IMR-90 (cell line): Measurements from ENCODE around the gene ZSWIM5. TPM values are rescaled to one million over a fixed set of nuclear protein-coding genes. Genes with fewer than 3 reads are reported as not detected.

ENCODE experiments used
- ATAC-seq: fragments of 200-7000 bp; cut with Tn5 transposase; 2 replicates; pipeline ENCODE4 v1.9.1; 2020; ENCODE audit warnings: low read depth, mild to moderate bottlenecking, moderate library complexity
- BruUV-seq: library from RNA; stranded (reverse); fragments of 400-500 nt; replicated peaks from 2 replicates; lab custom pipeline; 2021; lab: Mats Ljungman, UMichigan
- CTCF ChIA-PET: fragments of 300-600 bp; formaldehyde crosslinking; extraction: SDS; loops from one replicate; lab custom pipeline; 2021; ENCODE audit warnings: antibody characterized with exemption; lab: Yijun Ruan, JAX
- POLR2A ChIA-PET: fragments of 300-600 bp; sonication (Branson Sonifier 250); formaldehyde crosslinking; loops from one replicate; lab custom pipeline; 2022; ENCODE audit warnings: antibody characterized with exemption; ENCODE audit not compliant: unreplicated experiment; lab: Charles Lee
- DNase-seq: peaks from one replicate; pipeline ENCODE4 v3.0.0; 2013
- H2AFZ ChIP-seq: replicated peaks from 2 replicates; pipeline ENCODE3; 2013; ENCODE audit warnings: low read length, mild to moderate bottlenecking; ENCODE audit not compliant: poor library complexity
- H2AK5ac ChIP-seq: 2 replicates; pipeline ENCODE4 v1.6.1; 2013; ENCODE audit warnings: low read depth, low read length, inconsistent platforms
- H2AK9ac ChIP-seq: replicated peaks from 2 replicates; pipeline ENCODE3; 2013; ENCODE audit warnings: mild to moderate bottlenecking, low read depth, low read length, moderate library complexity; ENCODE audit not compliant: poor library complexity
- H2BK120ac ChIP-seq: 2 replicates; pipeline ENCODE4 v1.6.1; 2013; ENCODE audit warnings: low read depth, low read length, inconsistent platforms
- H2BK15ac ChIP-seq: 3 replicates; pipeline ENCODE4 v1.6.1; 2013; ENCODE audit warnings: low read depth, low read length, inconsistent platforms
- H2BK20ac ChIP-seq: 2 replicates; pipeline ENCODE4 v1.6.1; 2013; ENCODE audit warnings: low read depth, mild to moderate bottlenecking, inconsistent platforms, low read length, moderate library complexity
- H2BK5ac ChIP-seq: 2 replicates; pipeline ENCODE4 v1.6.1; 2013; ENCODE audit warnings: mild to moderate bottlenecking, low read depth, low read length, inconsistent platforms; ENCODE audit not compliant: poor library complexity, severe bottlenecking
- H3K14ac ChIP-seq: replicated peaks from 2 replicates; pipeline ENCODE4 v1.6.1; 2013; ENCODE audit warnings: low read depth, low read length, inconsistent platforms
- H3K18ac ChIP-seq: 2 replicates; pipeline ENCODE4 v1.6.1; 2013; ENCODE audit warnings: low read depth, low read length, control low read depth
- H3K23ac ChIP-seq: 2 replicates; pipeline ENCODE4 v1.6.1; 2013; ENCODE audit warnings: low read depth, low read length, inconsistent platforms
- H3K27ac ChIP-seq: 2 replicates; pipeline ENCODE4 v1.5.1; 2013; ENCODE audit warnings: mild to moderate bottlenecking, control low read depth, low read length; ENCODE audit not compliant: insufficient read depth
- H3K27me3 ChIP-seq: 2 replicates; pipeline ENCODE4 v1.6.1; 2013; ENCODE audit warnings: low read length; ENCODE audit not compliant: control insufficient read depth, insufficient read depth
- H3K36me3 ChIP-seq: 2 replicates; pipeline ENCODE4 v1.6.1; 2013; ENCODE audit warnings: low read length, mixed read lengths; ENCODE audit not compliant: control insufficient read depth, insufficient read depth
- H3K4ac ChIP-seq: 2 replicates; pipeline ENCODE4 v1.6.1; 2013; ENCODE audit warnings: low read depth, low read length, inconsistent platforms
- H3K4me1 ChIP-seq: 2 replicates; pipeline ENCODE4 v1.6.1; 2013; ENCODE audit warnings: low read length, mixed read lengths; ENCODE audit not compliant: control insufficient read depth, insufficient read depth
- H3K4me2 ChIP-seq: 2 replicates; pipeline ENCODE4 v1.6.1; 2013; ENCODE audit warnings: low read depth, mild to moderate bottlenecking, control low read depth, low read length, moderate library complexity
- H3K4me3 ChIP-seq: 2 replicates; pipeline ENCODE4 v1.5.1; 2013; ENCODE audit warnings: low read depth, mild to moderate bottlenecking, control low read depth, low read length, moderate library complexity; ENCODE audit not compliant: insufficient read depth
- H3K56ac ChIP-seq: 2 replicates; pipeline ENCODE4 v1.6.1; 2013; ENCODE audit warnings: low read length, inconsistent platforms; ENCODE audit not compliant: insufficient read depth; ENCODE audit errors: extremely low read depth
- H3K79me1 ChIP-seq, 2 experiments: 2 replicates each; pipeline ENCODE4 v1.6.1; 2013; ENCODE audit warnings: low read length in 2 of 2, inconsistent platforms in 1 of 2, low read depth in 1 of 2
- H3K9ac ChIP-seq: 2 replicates; pipeline ENCODE4 v1.6.1; 2013; ENCODE audit warnings: low read depth, low read length, control low read depth
- H3K9me1 ChIP-seq: 2 replicates; pipeline ENCODE4 v1.6.1; 2013; ENCODE audit warnings: low read length, inconsistent platforms; ENCODE audit not compliant: insufficient read depth
- H3K9me3 ChIP-seq: 2 replicates; pipeline ENCODE4 v1.6.1; 2013; ENCODE audit warnings: low read length; ENCODE audit not compliant: control insufficient read depth, insufficient read depth
- H4K20me1 ChIP-seq: 2 replicates; pipeline ENCODE4 v1.6.1; 2013; ENCODE audit warnings: low read length, inconsistent platforms; ENCODE audit not compliant: insufficient read depth
- H4K5ac ChIP-seq: 2 replicates; pipeline ENCODE4 v1.6.1; 2013; ENCODE audit warnings: mild to moderate bottlenecking, low read depth, low read length, control low read depth
- H4K8ac ChIP-seq, 2 experiments: 2 replicates each; pipeline ENCODE4 v1.6.1; 2013; ENCODE audit warnings: low read depth in 2 of 2, low read length in 2 of 2, control low read depth in 1 of 2, inconsistent platforms in 1 of 2
- H4K91ac ChIP-seq: 2 replicates; pipeline ENCODE4 v1.6.1; 2013; ENCODE audit warnings: low read depth, low read length, inconsistent platforms; ENCODE audit not compliant: insufficient read depth
- BHLHE40 ChIP-seq: fragments of 150-350 bp; IDR thresholded peaks from 2 replicates; pipeline ENCODE4 v1.6.1; 2016; ENCODE audit warnings: mild to moderate bottlenecking, low read depth, low read length
- CEBPB ChIP-seq: IDR thresholded peaks from 2 replicates; pipeline ENCODE4 v1.6.1; 2012; ENCODE audit warnings: low read depth, low read length, improper control_type of control experiment
- FOS ChIP-seq: fragments of 150-350 bp; IDR thresholded peaks from 2 replicates; pipeline ENCODE4 v1.6.1; 2016; ENCODE audit warnings: low read depth, low read length
- MAFK ChIP-seq: IDR thresholded peaks from 2 replicates; pipeline ENCODE4 v1.6.1; 2012; ENCODE audit warnings: low read depth, low read length, improper control_type of control experiment
- MAZ ChIP-seq: IDR thresholded peaks from 2 replicates; pipeline ENCODE4 v1.6.1; 2012; ENCODE audit warnings: low read depth, mild to moderate bottlenecking, low read length, improper control_type of control experiment, moderate library complexity, borderline replicate concordance
- NFE2L2 ChIP-seq: fragments of 150-350 bp; IDR thresholded peaks from 2 replicates; pipeline ENCODE4 v1.6.1; 2016; ENCODE audit warnings: low read depth, mild to moderate bottlenecking, low read length
- POLR2A ChIP-seq: IDR thresholded peaks from 2 replicates; pipeline ENCODE4 v1.6.1; 2012; ENCODE audit warnings: mild to moderate bottlenecking, low read depth, low read length
- RAD21 ChIP-seq: IDR thresholded peaks from 2 replicates; pipeline ENCODE4 v1.6.1; 2012; ENCODE audit warnings: low read length, improper control_type of control experiment
- RCOR1 ChIP-seq: IDR thresholded peaks from 2 replicates; pipeline ENCODE4 v1.6.1; 2012; ENCODE audit warnings: mild to moderate bottlenecking, low read length, improper control_type of control experiment; ENCODE audit not compliant: insufficient replicate concordance
- WGBS, 2 experiments: methylation state at CpG; one replicate each; pipeline versions ENCODE4 v1.1.5 to v1.1.7; 2013; ENCODE audit warnings: missing lambda C conversion rate in 2 of 2; ENCODE audit not compliant: insufficient read length in 1 of 2; ENCODE audit errors: extremely low coverage in 2 of 2; 5-methylcytosine and 5-hydroxymethylcytosine counted together
- dilution Hi-C: fragments of 300-500 bp; cut with HindIII; formaldehyde crosslinking; loops from one replicate; pipeline ENCODE4 v1.14.3; 2018; ENCODE audit warnings: low sequenced_read_pairs; ENCODE audit not compliant: unreplicated experiment
- in situ Hi-C: fragments of 300-500 bp; cut with MboI; formaldehyde crosslinking; loops from 3 replicates; pipeline ENCODE4 v1.14.3; 2019; ENCODE audit warnings: low sequenced_read_pairs, inconsistent platforms, mixed read lengths
- intact Hi-C: fragments of 100-400 bp; cut with micrococcal nuclease; formaldehyde crosslinking; loops from 2 replicates; pipeline ENCODE4 v1.10.0; 2022
- polyA plus RNA-seq, 3 experiments: library from polyadenylated mRNA; depleted of rRNA; stranded (reverse); fragments of >200 nt; gene quantifications; 2 replicates each; pipeline ENCODE4 v1.2.3, GENCODE V29; 2012; ENCODE audit warnings: low replicate concordance in 1 of 3
- total RNA-seq: library from RNA; depleted of rRNA; stranded (reverse); fragments of >200 nt; gene quantifications from 2 replicates; pipeline ENCODE4 v1.2.3, GENCODE V29; 2012
- TF ChIP-seq, protein P1 (sequence below): conservative IDR thresholded peaks from 2 replicates; pipeline ENCODE4 v1.5.1; 2012; ENCODE audit warnings: mild to moderate bottlenecking, low read depth, low read length, improper control_type of control experiment
- TF ChIP-seq, protein P2 (sequence below): fragments of 150-350 bp; IDR thresholded peaks from 2 replicates; pipeline ENCODE4 v1.6.1; 2017; ENCODE audit warnings: mild to moderate bottlenecking, antibody characterized with exemption, low read length, low read depth
- TF ChIP-seq, protein P3 (sequence below): fragments of 150-350 bp; IDR thresholded peaks from 2 replicates; pipeline ENCODE4 v1.6.1; 2016; ENCODE audit warnings: low read depth, mild to moderate bottlenecking, low read length, moderate library complexity, borderline replicate concordance

ZSWIM5 gene
- total and polyA plus RNA-seq, 2 of the 4 experiments (the other 2 are of a cell fraction): under 0.01 to 0.03 TPM

GRCh38 chr1:45135316-45135715, 71.1 kb downstream of the ZSWIM5 start:
- H3K27ac ChIP-seq: no peak overlapping the region
- H2AK9ac ChIP-seq: no peak overlapping the region
- no peak overlapping the region for H4K5ac ChIP-seq
- H2BK120ac ChIP-seq: no peak overlapping the region
- H2AK5ac ChIP-seq: no peak overlapping the region
- no peak overlapping the region for H3K14ac ChIP-seq
- H3K27me3 ChIP-seq: no peaks in the 10 kb centered on the region; the same call in 1 of the 2 replicates
- intact Hi-C loops (no loop called here), in situ Hi-C loops (no loop called here), dilution Hi-C loops (no loop called here)
- ATAC-seq (no peak), DNase-seq (no peak)
- H4K91ac ChIP-seq: no peak overlapping the region
- BruUV-seq: no TSS peak
- no peak overlapping the region for H3K56ac ChIP-seq
- no peak overlapping the region for H3K4me2 ChIP-seq
- H3K4me1 ChIP-seq: no peaks in the 10 kb centered on the region
- CTCF ChIA-PET: no interaction called here
- no peak overlapping the region for H3K4me3 ChIP-seq
- no peak overlapping the region for H3K9ac ChIP-seq
- H2BK20ac ChIP-seq: no peak overlapping the region
- no peaks in the 10 kb centered on the region for H3K9me3 ChIP-seq
- no peak overlapping the region for H3K18ac ChIP-seq
- TF ChIP-seq, protein P1, sequence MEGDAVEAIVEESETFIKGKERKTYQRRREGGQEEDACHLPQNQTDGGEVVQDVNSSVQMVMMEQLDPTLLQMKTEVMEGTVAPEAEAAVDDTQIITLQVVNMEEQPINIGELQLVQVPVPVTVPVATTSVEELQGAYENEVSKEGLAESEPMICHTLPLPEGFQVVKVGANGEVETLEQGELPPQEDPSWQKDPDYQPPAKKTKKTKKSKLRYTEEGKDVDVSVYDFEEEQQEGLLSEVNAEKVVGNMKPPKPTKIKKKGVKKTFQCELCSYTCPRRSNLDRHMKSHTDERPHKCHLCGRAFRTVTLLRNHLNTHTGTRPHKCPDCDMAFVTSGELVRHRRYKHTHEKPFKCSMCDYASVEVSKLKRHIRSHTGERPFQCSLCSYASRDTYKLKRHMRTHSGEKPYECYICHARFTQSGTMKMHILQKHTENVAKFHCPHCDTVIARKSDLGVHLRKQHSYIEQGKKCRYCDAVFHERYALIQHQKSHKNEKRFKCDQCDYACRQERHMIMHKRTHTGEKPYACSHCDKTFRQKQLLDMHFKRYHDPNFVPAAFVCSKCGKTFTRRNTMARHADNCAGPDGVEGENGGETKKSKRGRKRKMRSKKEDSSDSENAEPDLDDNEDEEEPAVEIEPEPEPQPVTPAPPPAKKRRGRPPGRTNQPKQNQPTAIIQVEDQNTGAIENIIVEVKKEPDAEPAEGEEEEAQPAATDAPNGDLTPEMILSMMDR: no peak
- no peak for TF ChIP-seq MAZ
- TF ChIP-seq CEBPB: no peak
- TF ChIP-seq NFE2L2: no peak
- TF ChIP-seq MAFK: no peak
- no peak for TF ChIP-seq RCOR1
- no peak for TF ChIP-seq BHLHE40
- TF ChIP-seq, protein P2, sequence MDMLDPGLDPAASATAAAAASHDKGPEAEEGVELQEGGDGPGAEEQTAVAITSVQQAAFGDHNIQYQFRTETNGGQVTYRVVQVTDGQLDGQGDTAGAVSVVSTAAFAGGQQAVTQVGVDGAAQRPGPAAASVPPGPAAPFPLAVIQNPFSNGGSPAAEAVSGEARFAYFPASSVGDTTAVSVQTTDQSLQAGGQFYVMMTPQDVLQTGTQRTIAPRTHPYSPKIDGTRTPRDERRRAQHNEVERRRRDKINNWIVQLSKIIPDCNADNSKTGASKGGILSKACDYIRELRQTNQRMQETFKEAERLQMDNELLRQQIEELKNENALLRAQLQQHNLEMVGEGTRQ: no peak
- TF ChIP-seq, protein P3, sequence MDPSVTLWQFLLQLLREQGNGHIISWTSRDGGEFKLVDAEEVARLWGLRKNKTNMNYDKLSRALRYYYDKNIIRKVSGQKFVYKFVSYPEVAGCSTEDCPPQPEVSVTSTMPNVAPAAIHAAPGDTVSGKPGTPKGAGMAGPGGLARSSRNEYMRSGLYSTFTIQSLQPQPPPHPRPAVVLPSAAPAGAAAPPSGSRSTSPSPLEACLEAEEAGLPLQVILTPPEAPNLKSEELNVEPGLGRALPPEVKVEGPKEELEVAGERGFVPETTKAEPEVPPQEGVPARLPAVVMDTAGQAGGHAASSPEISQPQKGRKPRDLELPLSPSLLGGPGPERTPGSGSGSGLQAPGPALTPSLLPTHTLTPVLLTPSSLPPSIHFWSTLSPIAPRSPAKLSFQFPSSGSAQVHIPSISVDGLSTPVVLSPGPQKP: no peak
- no peak for TF ChIP-seq POLR2A
- TF ChIP-seq FOS: no peak
- no peak for TF ChIP-seq RAD21
- no peaks in the 10 kb centered on the region for H3K36me3 ChIP-seq
- H4K20me1 ChIP-seq: no peaks in the 10 kb centered on the region
- no CpG with 5 or more reads among the region's 1 CpG for WGBS, 2 experiments
- no peaks in the 10 kb centered on the region for H3K79me1 ChIP-seq
- no peak overlapping the region for H2AFZ ChIP-seq
- POLR2A ChIA-PET: no interaction called here
- no peak overlapping the region for H2BK5ac ChIP-seq
- H4K8ac ChIP-seq: no peak overlapping the region
- H2BK15ac ChIP-seq: no peak overlapping the region
- H3K4ac ChIP-seq: no peak overlapping the region
- H3K23ac ChIP-seq: no peak overlapping the region
- no peaks in the 10 kb centered on the region for H3K9me1 ChIP-seq
